Measurements from ENCODE around the gene CNKSR1.

The CNKSR1 gene

GRCh38 chr1:26184883-26185282 lies 7.6 kb downstream of the CNKSR1 start:
- no peak for DNase-seq (ENCODE audit: low read depth)

DNA sequence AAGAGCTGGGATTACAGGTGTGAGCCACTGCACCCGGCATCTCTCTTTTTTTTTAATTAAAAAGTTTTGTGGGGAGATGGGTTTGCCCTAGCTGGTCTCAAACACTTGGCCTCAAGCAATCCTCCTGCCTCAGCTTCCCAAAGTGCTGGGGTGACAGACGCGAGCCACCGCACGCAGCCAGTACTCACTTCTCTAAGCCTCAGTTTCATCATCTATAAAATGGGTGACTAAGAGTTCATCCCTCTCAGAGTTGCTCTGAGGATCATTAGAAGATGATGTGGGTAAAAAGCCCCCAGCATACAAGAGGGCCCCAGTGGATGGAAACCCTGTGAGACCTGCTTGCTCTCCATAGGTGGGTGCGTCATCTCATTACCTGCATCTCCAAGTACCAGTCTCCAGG lies 10.6 kb downstream of the CNKSR1 start:
- DNase-seq (ENCODE audit: low read depth): no peak

DNA sequence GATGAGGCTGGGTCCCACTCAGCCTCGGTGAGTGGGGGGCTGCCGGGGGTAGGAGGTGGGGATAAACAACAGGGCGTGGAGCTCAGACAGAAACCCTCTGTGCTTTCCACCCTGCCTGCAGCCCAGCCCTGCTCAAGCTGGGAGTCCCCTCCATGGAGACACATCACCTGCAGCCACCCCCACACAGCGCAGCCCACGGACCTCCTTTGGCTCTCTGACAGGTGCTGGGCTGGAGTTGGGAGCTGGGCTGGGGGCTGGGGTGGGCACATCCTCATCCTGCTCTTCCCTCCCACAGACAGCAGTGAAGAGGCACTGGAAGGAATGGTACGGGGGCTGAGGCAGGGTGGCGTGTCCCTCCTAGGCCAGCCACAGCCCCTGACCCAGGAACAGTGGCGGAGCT lies 11.2 kb downstream of the CNKSR1 start:
- no peak for DNase-seq (ENCODE audit: low read depth)

DNA sequence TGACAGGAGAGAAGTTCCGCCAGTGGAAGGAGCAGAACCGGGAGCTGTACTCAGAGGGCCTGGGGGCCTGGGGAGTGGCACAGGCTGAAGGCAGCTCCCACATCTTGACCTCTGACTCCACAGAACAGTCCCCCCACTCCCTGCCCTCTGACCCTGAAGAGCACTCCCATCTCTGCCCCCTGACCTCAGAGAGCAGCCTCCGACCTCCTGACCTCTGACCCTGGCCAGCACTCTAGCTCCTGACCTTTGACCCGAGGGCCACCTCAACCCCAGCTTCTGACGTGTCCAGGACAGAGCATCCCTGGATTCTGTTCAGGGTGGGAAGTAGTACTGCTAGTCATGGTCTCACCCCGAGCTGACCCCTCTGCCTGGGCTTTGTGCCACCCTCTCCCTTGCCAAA lies 12.0 kb downstream of the CNKSR1 start:
- no peak for DNase-seq (ENCODE audit: low read depth)

DNA sequence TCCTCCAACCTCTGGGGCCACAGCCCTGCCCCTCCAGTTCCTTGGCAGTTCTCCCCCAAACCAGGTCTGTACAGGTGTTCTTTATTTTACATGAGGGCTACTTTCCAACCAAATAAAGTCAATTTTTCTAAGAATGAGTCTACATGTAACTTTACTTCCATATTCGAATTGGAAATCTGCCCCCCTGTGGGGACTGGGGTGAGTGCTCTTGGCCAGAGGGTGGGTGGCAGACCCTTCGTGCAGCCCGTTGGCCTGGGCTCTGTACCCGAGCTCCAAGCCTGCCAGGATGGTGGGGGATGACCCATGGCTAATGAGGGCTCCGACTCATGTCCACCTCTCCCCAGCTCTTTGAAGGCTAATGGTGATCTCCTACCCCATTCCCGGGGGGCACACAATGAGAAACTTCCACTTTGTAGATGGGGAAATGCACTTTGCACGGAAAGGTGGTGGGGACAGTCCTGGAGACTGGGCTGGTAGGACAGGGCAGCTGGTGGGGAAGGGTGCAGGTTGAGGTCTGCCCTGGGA lies 12.5 kb downstream of the CNKSR1 start:
- DNase-seq (ENCODE audit: low read depth): no peak

- no peak for DNase-seq (ENCODE audit: low read depth)
These were observed 13.2 kb downstream of the CNKSR1 start, which contains the start of gene CATSPER4 for GRCh38 chr1:26190373-26190987. TSS of gene CATSPER4 (plus strand) at chr1:26190602. CDS start at chr1:26190628, 26 bp downstream.

DNA sequence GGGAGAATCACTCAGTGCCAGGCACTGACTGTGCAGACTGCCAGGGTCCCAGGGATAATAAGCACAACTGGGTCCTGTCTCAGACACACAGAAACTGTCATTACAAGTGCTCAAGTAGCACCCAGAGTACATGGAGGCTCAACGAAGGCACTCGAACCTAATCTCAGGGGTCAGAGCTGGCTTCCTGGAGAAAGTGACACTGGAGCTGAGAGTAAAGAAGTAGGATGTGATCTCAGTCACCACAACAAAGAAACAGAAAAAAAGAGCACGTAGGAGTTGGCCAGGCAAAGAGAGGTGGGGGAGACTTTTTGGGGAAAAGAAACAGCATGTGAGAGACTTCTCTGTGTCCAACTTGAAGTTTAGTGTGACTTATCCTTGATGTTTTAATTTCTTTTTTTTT lies 14.4 kb downstream of the CNKSR1 start:
- DNase-seq (ENCODE audit: low read depth): peak; percentile 15

DNA sequence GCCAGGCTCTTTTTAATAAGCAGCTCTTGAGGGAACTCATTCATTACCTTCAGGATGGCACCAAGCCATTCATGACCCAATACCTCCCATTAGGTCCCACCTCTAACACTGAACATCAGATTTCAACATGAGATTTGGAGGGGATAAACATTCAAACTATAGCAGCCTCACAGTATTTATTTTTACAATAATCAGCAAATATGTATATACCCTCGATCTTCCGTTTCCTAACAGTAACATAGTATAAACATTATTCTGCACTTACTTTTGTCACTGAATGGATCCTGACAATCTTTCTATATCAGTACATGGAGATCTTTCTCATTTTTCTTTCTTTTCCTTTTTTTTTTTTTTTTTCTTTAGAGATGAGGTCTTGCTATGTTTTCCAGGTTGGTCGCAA lies 18.5 kb downstream of the CNKSR1 start:
- DNase-seq (ENCODE audit: low read depth): no peak

GRCh38 chr1:26197301-26197700 lies 20.0 kb downstream of the CNKSR1 start:
- DNase-seq (ENCODE audit: low read depth): no peak

DNA sequence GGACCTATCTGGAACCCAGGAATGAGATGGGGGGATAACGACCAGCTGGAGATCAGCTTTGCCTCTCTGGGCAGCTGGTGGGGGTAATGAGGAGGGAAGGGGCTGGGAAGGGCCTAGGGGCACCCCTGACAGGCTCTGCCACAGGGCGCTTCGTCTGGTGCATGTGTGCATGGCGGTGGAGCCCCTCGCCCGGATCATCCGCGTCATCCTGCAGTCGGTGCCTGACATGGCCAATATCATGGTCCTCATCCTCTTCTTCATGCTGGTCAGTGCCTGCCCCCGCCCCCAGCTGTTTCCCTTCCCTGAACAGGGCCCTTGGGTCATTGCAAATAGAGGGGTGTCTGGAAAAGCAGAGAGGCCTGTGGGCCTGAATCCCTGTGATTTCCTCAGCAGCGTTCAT lies 20.5 kb downstream of the CNKSR1 start:
- no peak for DNase-seq (ENCODE audit: low read depth)

DNA sequence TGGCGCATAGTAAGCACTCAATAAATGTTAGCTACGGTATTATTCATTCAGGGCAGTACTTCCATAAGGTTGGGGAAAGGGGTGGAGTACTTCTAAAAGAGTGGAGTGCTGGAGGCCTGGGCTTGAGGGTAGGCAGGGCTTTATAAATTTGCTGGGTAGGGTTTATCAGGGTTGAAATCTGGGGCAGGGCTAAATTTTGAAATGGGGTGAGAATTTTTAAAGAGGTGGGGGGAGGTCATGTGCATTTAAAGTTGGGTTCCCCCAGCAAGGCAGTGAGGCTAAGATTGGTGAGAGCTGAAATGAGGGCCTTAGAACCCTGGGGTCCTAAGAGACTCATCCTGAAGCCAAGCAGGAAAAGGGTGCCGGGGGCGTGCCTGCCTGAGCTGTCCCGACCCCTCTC lies 23.1 kb downstream of the CNKSR1 start:
- DNase-seq (ENCODE audit: low read depth): no peak

DNA sequence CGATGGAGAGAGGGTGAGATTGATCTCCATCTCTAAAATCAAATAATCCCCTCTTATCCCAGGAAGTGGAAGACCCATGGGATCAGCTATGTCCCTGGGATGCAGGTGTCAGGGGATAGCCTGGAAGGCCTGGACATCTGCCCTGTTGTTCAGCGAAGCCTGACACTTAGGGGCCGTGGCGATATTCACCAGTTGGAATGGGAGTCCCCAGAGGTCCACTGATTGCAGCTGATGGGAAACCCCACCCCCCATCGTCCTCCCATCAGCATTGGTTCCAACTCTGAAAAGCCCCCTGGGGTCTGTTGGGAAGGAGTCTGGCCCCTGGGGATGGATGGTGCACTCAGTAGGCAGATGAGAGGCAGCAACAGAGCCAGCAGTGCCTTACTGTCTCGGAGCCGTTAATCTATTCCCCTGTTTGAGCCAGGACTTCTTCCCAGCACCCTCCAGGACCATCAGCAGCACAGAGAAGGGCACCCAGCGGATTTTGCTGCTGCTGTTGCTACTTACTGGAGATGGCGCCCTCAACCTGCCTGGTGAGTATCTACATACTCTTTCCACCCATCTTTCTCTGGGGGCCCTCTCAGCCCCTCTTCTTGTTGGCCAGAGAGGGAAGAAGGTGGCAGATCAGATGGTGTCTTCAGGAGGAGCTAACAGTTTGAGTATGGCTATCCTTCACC lies 26.5 kb downstream of the CNKSR1 start:
- DNase-seq (ENCODE audit: low read depth): no peak

DNA sequence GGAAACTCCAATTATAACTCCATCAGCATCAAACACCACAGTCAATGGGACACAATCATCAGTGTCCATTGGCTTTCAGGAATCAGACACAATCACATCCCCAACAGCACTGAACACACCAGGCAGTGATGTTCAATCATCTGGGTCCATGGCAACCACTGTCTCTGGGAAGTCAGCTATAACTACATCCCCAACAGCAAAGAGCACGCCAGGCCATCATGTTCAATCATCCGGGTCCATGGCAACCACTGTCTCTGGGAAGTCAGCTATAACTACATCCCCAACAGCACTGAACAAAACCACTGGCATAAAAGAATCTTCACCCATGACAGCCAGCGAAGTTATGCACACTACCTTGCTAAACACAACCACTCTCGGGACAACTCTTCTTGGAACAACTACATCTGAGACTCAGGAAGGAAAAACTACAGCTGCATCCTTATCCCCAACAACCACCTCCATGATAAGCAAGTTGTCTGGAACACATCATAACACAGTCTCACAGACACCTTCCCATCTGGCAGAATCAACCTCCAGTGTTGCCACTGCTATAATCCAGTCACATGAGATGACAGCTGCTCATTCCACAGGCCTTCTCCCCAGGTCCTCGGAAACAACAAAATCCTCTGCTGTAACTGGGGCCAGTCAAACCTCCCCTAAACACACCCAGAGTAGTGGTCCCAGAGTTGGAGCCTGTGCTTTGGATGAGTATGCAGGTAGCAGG lies 33.0 kb downstream of the CNKSR1 start:
- DNase-seq (ENCODE audit: low read depth): no peak

GRCh38 chr1:26212726-26213125 lies 35.4 kb downstream of the CNKSR1 start:
- DNase-seq (ENCODE audit: low read depth): no peak

- DNase-seq (ENCODE audit: low read depth): no peak
These were observed 36.1 kb downstream of the CNKSR1 start for GRCh38 chr1:26213335-26213905.

DNA sequence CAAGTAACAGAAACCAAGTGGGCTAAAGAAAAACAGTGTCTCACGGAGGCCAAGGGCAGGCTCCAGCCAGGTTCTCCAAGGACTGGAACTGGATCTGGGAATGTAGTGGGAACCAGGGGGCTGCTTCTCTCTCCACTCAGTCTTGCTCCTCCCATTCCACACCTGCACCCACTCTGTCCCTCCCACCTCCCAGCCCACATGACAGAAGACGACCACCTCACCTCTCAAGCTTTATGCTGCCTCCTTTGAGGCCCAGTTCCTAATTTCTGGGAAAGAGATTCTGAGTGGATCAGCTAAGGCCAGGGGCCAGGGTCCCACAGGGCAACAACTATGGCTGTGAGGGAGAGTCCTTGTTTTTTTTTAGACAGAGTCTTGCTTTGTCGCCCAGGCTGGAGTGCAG lies 38.0 kb downstream of the CNKSR1 start:
- DNase-seq (ENCODE audit: low read depth): no peak

DNA sequence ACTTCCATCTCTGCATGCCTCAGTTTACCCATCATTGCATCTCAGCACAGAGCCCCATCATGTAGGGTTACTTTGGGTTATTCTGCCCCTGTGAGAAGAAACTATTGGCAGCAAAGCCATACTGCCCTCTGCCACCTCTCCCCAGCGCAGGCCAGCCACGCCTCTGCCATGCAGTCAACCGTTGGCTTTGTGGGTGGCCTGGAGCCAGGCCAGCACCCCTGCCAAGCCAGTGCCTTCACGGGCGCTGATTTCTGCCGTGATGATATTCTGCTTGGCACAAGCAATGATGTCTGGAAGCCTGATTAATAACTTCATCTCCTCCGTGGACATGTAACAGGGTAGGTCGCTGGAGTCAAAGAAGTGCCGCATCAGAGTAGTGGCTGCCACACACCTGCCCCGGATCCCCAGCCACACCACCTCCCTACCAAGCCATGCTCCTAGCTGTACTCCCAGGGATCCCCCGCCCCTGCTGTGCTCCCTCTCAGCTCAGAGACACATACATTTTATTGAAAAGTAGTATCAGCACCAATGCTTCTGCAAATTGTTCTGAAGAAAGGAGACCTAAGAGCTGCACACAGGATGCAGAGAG lies 41.7 kb downstream of the CNKSR1 start:
- DNase-seq (ENCODE audit: low read depth): no peak

DNA sequence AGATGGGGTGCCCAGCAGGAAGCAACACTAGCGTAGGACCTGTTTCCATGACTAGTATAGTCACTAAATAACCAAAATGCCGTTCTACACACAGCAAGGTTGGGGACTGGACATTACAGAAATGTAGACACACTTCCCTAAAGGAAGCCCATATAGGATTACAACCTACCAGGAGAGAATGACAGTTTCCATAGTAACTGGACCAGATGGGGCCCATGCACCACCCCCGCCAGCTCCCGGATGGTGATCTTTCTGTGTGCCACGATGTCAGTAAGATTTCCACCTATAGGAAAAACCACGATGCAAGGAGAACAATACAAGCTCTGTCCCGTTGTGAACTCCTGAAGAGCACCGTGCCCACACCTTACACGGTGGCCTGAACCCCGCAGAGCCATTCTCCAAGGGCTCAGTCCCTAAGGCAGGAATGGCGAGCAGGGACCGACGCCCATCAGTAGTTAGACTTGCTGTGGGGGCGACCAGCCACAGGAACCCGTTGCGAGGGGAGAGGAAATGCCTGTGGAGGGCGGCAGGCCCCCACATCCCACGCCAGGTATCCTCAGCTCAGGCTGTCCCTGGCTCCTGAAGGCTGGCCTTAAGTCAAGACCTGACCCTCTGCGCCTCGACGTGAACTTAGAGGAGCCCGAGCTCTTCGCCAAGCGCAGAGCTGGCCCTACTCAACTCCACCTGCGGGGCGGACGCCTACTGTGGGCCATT lies 43.1 kb downstream of the CNKSR1 start:
- DNase-seq (ENCODE audit: low read depth): no peak

DNA sequence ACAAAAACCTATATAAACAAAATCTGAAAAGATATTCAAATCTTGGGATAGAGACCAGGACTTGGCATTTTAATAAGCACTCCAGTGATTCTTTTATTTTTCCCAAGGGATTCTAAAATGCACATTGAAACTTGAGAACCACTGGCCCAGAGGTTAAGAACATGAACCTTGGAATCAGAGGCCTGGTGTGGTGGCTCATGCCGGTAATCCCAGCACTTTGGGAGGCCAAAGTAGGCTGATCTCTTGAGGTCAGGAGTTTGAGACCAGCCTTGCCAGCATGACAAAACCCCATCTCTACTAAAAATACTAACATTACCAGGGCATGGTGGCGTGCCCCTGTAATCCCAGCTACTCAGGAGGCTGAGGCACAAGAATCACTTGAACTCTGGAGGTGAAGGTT lies 43.8 kb downstream of the CNKSR1 start:
- DNase-seq (ENCODE audit: low read depth): no peak

- no peak for DNase-seq (ENCODE audit: low read depth)
These were observed 47.3 kb downstream of the CNKSR1 start for GRCh38 chr1:26224606-26225005.

GRCh38 chr1:26225033-26225831 lies 47.9 kb downstream of the CNKSR1 start:
- DNase-seq (ENCODE audit: low read depth): peak; percentile 31
